GM10248 (cell line): ENCODE measurements around the gene LINGO4.

Source experiments
- CTCF ChIA-PET: fragments of 300-600 bp; sonication (Branson Sonifier 250); formaldehyde crosslinking; extraction: SDS; loops from one replicate; lab custom pipeline; 2021; ENCODE audit warnings: antibody characterized with exemption; lab: Yijun Ruan, JAX
- POLR2A ChIA-PET: fragments of 350-650 bp; sonication (Branson Sonifier 250); formaldehyde crosslinking; extraction: SDS; loops from one replicate; lab custom pipeline; 2020; ENCODE audit warnings: antibody characterized with exemption; lab: Yijun Ruan, JAX
- DNase-seq: peaks from one replicate; pipeline ENCODE4 v3.0.0; 2012; ENCODE audit errors: extremely low spot score
- CTCF ChIP-seq: IDR thresholded peaks from 2 replicates; pipeline ENCODE4 v1.5.1; 2012; ENCODE audit warnings: mild to moderate bottlenecking, low read depth; ENCODE audit errors: extremely low read depth, missing control alignments, control extremely low read depth

LINGO4 gene

GRCh38 chr1:151837197-151837596, 32.0 kb upstream of the LINGO4 start:
- POLR2A ChIA-PET = no interaction called here

GRCh38 chr1:151835596-151835995, 30.4 kb upstream of the LINGO4 start:
- ChIA-PET POLR2A (no interaction called here), CTCF (interaction anchor here (0.7 to 2.8 kb wide), 19 partner anchors 8 to 608 kb away, joined by 3 to 15 read pairs (median 4); no protein-coding TSS in a partner anchor)
- TF ChIP-seq CTCF = no peak
- no peak for DNase-seq

More at GRCh38 chr1:151837197-151837596, 32.0 kb upstream of the LINGO4 start:
- no peak for TF ChIP-seq CTCF
- DNase-seq = no peak
- CTCF ChIA-PET = interaction anchor here (0.7 to 2.8 kb wide), 19 partner anchors 9 to 737 kb away, joined by 3 to 15 read pairs (median 4); no protein-coding TSS in a partner anchor

- no peak for TF ChIP-seq CTCF
- ChIA-PET POLR2A (no interaction called here), CTCF (interaction anchor here (1.0 to 1.2 kb wide), 3 partner anchors 44 to 533 kb away, joined by 3 to 5 read pairs (median 4); no protein-coding TSS in a partner anchor)
- no peak for DNase-seq
These were observed 29.0 kb upstream of the LINGO4 start for GRCh38 chr1:151834239-151834638.

GRCh38 chr1:151833172-151833900, 28.1 kb upstream of the LINGO4 start:
- TF ChIP-seq CTCF = no peak
- POLR2A ChIA-PET = no interaction called here
- CTCF ChIA-PET = interaction anchor here (1.7 kb wide), 1 partner anchor 306 kb away, joined by 3 read pairs; no protein-coding TSS in a partner anchor
- no peak for DNase-seq

- CTCF ChIA-PET = interaction anchor here (1.7 kb wide), 1 partner anchor 305 kb away, joined by 3 read pairs; no protein-coding TSS in a partner anchor
- DNase-seq = no peak
- no peak for TF ChIP-seq CTCF
- POLR2A ChIA-PET = interaction anchor here (0.6 kb wide), 1 partner anchor 385 kb away, joined by 3 read pairs; no protein-coding TSS in a partner anchor
These were observed 27.2 kb upstream of the LINGO4 start for GRCh38 chr1:151832318-151832980.

- no peak for DNase-seq
- CTCF ChIA-PET = interaction anchor here (1.7 kb wide), 1 partner anchor 304 kb away, joined by 3 read pairs; no protein-coding TSS in a partner anchor
- POLR2A ChIA-PET = no interaction called here
- no peak for TF ChIP-seq CTCF
These were observed 26.4 kb upstream of the LINGO4 start, which contains the start of gene RORC for GRCh38 chr1:151831605-151832004. RORC (minus strand) TSS chr1:151831802; CDS start chr1:151831764, 38 bp downstream.
